WTC11 (cell line): ENCODE results near the gene COL18A1.

ENCODE experiments used
- ATF6 ChIP-seq: sonication (generic); formaldehyde crosslinking; IDR thresholded peaks from 2 replicates; pipeline ENCODE4 v1.8.1; 2023; ENCODE audit warnings: mild to moderate bottlenecking, missing genetic modification reagents
- CTCF ChIP-seq: fragments of 200-600 bp; IDR thresholded peaks from 2 replicates; pipeline ENCODE4 v1.8.0; 2022; ENCODE audit warnings: antibody characterized with exemption
- TCF7 ChIP-seq: sonication (generic); formaldehyde crosslinking; IDR thresholded peaks from 2 replicates; pipeline ENCODE4 v1.8.0; 2022; ENCODE audit warnings: mild to moderate bottlenecking, low read depth, missing genetic modification reagents, moderate library complexity
- ZNF138 ChIP-seq: sonication (generic); formaldehyde crosslinking; conservative IDR thresholded peaks from 2 replicates; pipeline ENCODE4 v1.8.1; 2022; ENCODE audit warnings: mild to moderate bottlenecking, moderate library complexity, missing genetic modification reagents
- ZNF512 ChIP-seq: sonication (generic); formaldehyde crosslinking; IDR thresholded peaks from 2 replicates; pipeline ENCODE4 v1.8.1; 2022; ENCODE audit warnings: missing genetic modification reagents, borderline replicate concordance

- TF ChIP-seq ATF6 (no peak), CTCF (no peak), ZNF138 (no peak), ZNF512 (CRISPR knock-in tag) (no peak), TCF7 (CRISPR knock-in tag) (no peak)
Measured at GRCh38 chr21:45479691-45480675, 75.0 kb downstream of the COL18A1 start.
